ENCODE data around the gene CEP131.
"Not testable (repeated sequence)": the region's sequence is repeated elsewhere in the genome, so short reads cannot be mapped to it uniquely, and the experiment has no call there.

The CEP131 gene

DNA sequence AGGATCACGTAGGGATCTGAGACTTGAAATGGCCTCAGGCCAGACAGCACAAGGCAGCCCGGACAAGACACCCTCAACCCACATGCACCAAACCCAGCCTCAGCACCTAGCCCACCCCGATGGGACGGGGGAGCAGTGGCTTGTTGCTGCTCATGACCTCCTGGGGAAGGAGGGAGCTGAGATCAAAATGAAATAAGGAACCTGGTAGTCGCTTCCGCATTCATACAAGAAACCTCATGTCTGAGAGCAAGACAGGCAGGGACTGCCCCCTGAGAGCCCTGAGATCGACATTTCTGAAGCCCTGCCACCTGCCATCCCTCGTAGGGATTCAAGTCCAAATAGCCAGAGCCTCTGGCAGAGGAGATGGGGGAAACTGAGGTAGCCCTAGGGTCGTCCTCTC lies 5.7 kb upstream of the CEP131 start:
- Histone ChIP-seq H3K4ac (ENCODE audit: low read depth in 1 of 2, low read length in 2 of 2) (no peak overlapping the region), H2AK5ac (ENCODE audit: low read length, severe bottlenecking) (no peak overlapping the region), H4K8ac (ENCODE audit: low read length) (no peak overlapping the region), H3K4me2 (ENCODE audit: low read length, poor library complexity, severe bottlenecking) (no peak overlapping the region), H3K9ac (ENCODE audit: low read length) (no peak overlapping the region), H2BK15ac (ENCODE audit: low read depth, poor library complexity, severe bottlenecking) (no peak overlapping the region), H3K27ac (ENCODE audit: low read length, poor library complexity, severe bottlenecking) (no peak overlapping the region), H2BK5ac (ENCODE audit: low read depth, low read length, poor library complexity, severe bottlenecking) (no peak overlapping the region), H2BK120ac (ENCODE audit: low read depth, low read length) (no peak overlapping the region), H4K91ac (ENCODE audit: low read length) (no peak overlapping the region), H3K23ac (ENCODE audit: low read length in 2 of 2) (no peak overlapping the region), H3K14ac (ENCODE audit: low read length in 2 of 2) (no peak overlapping the region), H3K36me3 (ENCODE audit: control insufficient read depth in 1 of 2, insufficient read depth in 2 of 2, low read depth in 1 of 2, low read length in 2 of 2) (peaks cover 40 to 53% of the 10 kb centered on the region in 2 experiments), H2AFZ (ENCODE audit: low read depth, low read length) (no peak overlapping the region), H3K4me1 (ENCODE audit: control insufficient read depth, insufficient read depth, low read depth, low read length) (peaks cover 3% of the 10 kb centered on the region), H2BK12ac (ENCODE audit: low read length in 2 of 2) (no peak overlapping the region), H3K4me3 (ENCODE audit: insufficient read depth in 1 of 2, low read depth in 1 of 2, low read length in 2 of 2) (no peak overlapping the region), H3K79me1 (replicated peaks; ENCODE audit: low read length, poor library complexity, severe bottlenecking) (peaks cover 17% of the 10 kb centered on the region), H3K18ac (ENCODE audit: low read depth in 1 of 2, low read length in 2 of 2) (no peak overlapping the region), H3K9me3 (ENCODE audit: control insufficient read depth, low read length) (peaks cover 3% of the 10 kb centered on the region), H3K27me3 (ENCODE audit: control insufficient read depth in 1 of 2, insufficient read depth in 1 of 2, low read length in 2 of 2) (no peaks in the 10 kb centered on the region)
- WGBS: 93% methylated on average over 8 of the region's 9 CpGs
- DNase-seq: no peak

DNA sequence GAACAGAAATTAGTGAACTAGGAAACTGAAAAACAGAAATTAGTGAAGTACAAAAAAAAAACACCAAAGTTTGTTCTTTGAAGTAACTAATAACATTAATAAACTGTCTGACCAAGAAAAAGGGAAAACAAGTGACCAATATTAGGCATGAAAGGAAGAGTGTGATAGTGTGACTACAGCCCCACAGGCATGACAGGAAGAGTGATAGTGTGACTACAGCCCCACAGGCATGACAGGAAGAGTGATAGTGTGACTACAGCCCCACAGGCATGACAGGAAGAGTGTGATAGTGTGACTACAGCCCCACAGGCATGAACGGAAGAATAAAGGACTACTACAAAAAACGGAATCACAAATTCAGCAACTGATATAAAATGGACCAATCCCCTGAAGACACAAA lies 4.9 kb upstream of the CEP131 start:
- H2BK15ac ChIP-seq (ENCODE audit: low read depth, poor library complexity, severe bottlenecking); H2AFZ ChIP-seq (ENCODE audit: low read depth, low read length); H2BK120ac ChIP-seq (ENCODE audit: low read depth, low read length); H2BK12ac ChIP-seq (ENCODE audit: low read length in 2 of 2); H3K4ac ChIP-seq (ENCODE audit: low read depth in 1 of 2, low read length in 2 of 2); H4K91ac ChIP-seq (ENCODE audit: low read length); H3K9ac ChIP-seq (ENCODE audit: low read length); H3K4me1 ChIP-seq (ENCODE audit: control insufficient read depth, insufficient read depth, low read depth, low read length); H3K23ac ChIP-seq (ENCODE audit: low read length in 2 of 2); H3K9me3 ChIP-seq (ENCODE audit: control insufficient read depth, low read length); H3K79me1 ChIP-seq (replicated peaks; ENCODE audit: low read length, poor library complexity, severe bottlenecking); H2BK5ac ChIP-seq (ENCODE audit: low read depth, low read length, poor library complexity, severe bottlenecking); H3K4me2 ChIP-seq (ENCODE audit: low read length, poor library complexity, severe bottlenecking); H3K27me3 ChIP-seq (ENCODE audit: control insufficient read depth in 1 of 2, insufficient read depth in 1 of 2, low read length in 2 of 2); H3K14ac ChIP-seq (ENCODE audit: low read length in 2 of 2); H3K18ac ChIP-seq (ENCODE audit: low read depth in 1 of 2, low read length in 2 of 2); H4K8ac ChIP-seq (ENCODE audit: low read length); H2AK5ac ChIP-seq (ENCODE audit: low read length, severe bottlenecking); DNase-seq; H3K4me3 ChIP-seq (ENCODE audit: insufficient read depth in 1 of 2, low read depth in 1 of 2, low read length in 2 of 2); H3K27ac ChIP-seq (ENCODE audit: low read length, poor library complexity, severe bottlenecking): not testable (repeated sequence)
- H3K36me3 ChIP-seq (ENCODE audit: control insufficient read depth in 1 of 2, insufficient read depth in 2 of 2, low read depth in 1 of 2, low read length in 2 of 2): peaks cover 40 to 45% of the 10 kb centered on the region in 2 experiments
- no CpG with 5 or more reads among the region's 2 CpGs for WGBS

- DNase-seq: no peak
- H2BK5ac ChIP-seq (ENCODE audit: low read depth, low read length, poor library complexity, severe bottlenecking): no peak overlapping the region
- peaks cover 3% of the 10 kb centered on the region for H3K9me3 ChIP-seq (ENCODE audit: control insufficient read depth, low read length)
- no peak overlapping the region for H2BK12ac ChIP-seq (ENCODE audit: low read length in 2 of 2)
- H3K4ac ChIP-seq (ENCODE audit: low read depth in 1 of 2, low read length in 2 of 2): no peak overlapping the region
- H3K14ac ChIP-seq (ENCODE audit: low read length in 2 of 2): no peak overlapping the region
- no peak overlapping the region for H4K91ac ChIP-seq (ENCODE audit: low read length)
- H3K4me3 ChIP-seq (ENCODE audit: insufficient read depth in 1 of 2, low read depth in 1 of 2, low read length in 2 of 2): peak overlapping the region in 1 of 2 experiments; percentile 78
- peaks cover 22% of the 10 kb centered on the region for H3K79me1 ChIP-seq (replicated peaks; ENCODE audit: low read length, poor library complexity, severe bottlenecking)
- H3K4me2 ChIP-seq (ENCODE audit: low read length, poor library complexity, severe bottlenecking): peak overlapping the region; percentile 91
- H2AFZ ChIP-seq (ENCODE audit: low read depth, low read length): no peak overlapping the region
- H3K23ac ChIP-seq (ENCODE audit: low read length in 2 of 2): no peak overlapping the region
- H3K18ac ChIP-seq (ENCODE audit: low read depth in 1 of 2, low read length in 2 of 2): no peak overlapping the region
- no peak overlapping the region for H2BK120ac ChIP-seq (ENCODE audit: low read depth, low read length)
- peaks cover 11 to 21% of the 10 kb centered on the region in 2 experiments for H3K36me3 ChIP-seq (ENCODE audit: control insufficient read depth in 1 of 2, insufficient read depth in 2 of 2, low read depth in 1 of 2, low read length in 2 of 2)
- no peak overlapping the region for H2AK5ac ChIP-seq (ENCODE audit: low read length, severe bottlenecking)
- H4K8ac ChIP-seq (ENCODE audit: low read length): no peak overlapping the region
- no peaks in the 10 kb centered on the region for H3K27me3 ChIP-seq (ENCODE audit: control insufficient read depth in 1 of 2, insufficient read depth in 1 of 2, low read length in 2 of 2)
- WGBS: 74% methylated on average over 11 of the region's 11 CpGs
- peak overlapping the region; percentile 79 for H3K9ac ChIP-seq (ENCODE audit: low read length)
- peaks cover 21% of the 10 kb centered on the region for H3K4me1 ChIP-seq (ENCODE audit: control insufficient read depth, insufficient read depth, low read depth, low read length)
- H2BK15ac ChIP-seq (ENCODE audit: low read depth, poor library complexity, severe bottlenecking): no peak overlapping the region
- H3K27ac ChIP-seq (ENCODE audit: low read length, poor library complexity, severe bottlenecking): no peak overlapping the region
Measured at GRCh38 chr17:81223762-81224130, 981 bp upstream of the CEP131 start.

DNA sequence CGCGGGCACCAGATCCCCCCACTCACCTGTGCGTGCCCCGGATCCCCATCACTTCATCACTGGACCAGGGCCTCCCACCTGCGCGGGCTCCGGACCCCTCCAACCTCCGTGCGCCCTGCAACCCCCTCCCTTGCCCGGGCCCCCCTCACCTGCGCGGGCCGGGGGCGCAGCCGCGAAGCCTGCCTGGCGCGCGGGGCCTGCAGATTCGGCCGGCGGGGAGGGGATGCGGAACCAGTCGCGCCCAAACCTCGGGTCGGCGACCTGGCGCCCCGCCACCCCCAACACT lies 202 bp downstream of the CEP131 start:
- peaks cover 3% of the 10 kb centered on the region for H3K9me3 ChIP-seq (ENCODE audit: control insufficient read depth, low read length)
- H4K91ac ChIP-seq (ENCODE audit: low read length): peak overlapping the region; percentile 52
- H3K27ac ChIP-seq (ENCODE audit: low read length, poor library complexity, severe bottlenecking): no peak overlapping the region
- peaks cover 29% of the 10 kb centered on the region for H3K79me1 ChIP-seq (replicated peaks; ENCODE audit: low read length, poor library complexity, severe bottlenecking)
- H4K8ac ChIP-seq (ENCODE audit: low read length): peak overlapping the region; percentile 61
- H3K4ac ChIP-seq (ENCODE audit: low read depth in 1 of 2, low read length in 2 of 2): peak overlapping the region in 1 of 2 experiments; percentile 42
- H2BK15ac ChIP-seq (ENCODE audit: low read depth, poor library complexity, severe bottlenecking): no peak overlapping the region
- H3K27me3 ChIP-seq (ENCODE audit: control insufficient read depth in 1 of 2, insufficient read depth in 1 of 2, low read length in 2 of 2): no peaks in the 10 kb centered on the region
- H3K14ac ChIP-seq (ENCODE audit: low read length in 2 of 2): peak overlapping the region in 1 of 2 experiments; percentile 93
- H3K4me1 ChIP-seq (ENCODE audit: control insufficient read depth, insufficient read depth, low read depth, low read length): peaks cover 21% of the 10 kb centered on the region
- H2BK12ac ChIP-seq (ENCODE audit: low read length in 2 of 2): no peak overlapping the region
- peak overlapping the region; percentile 79 for H3K9ac ChIP-seq (ENCODE audit: low read length)
- H3K36me3 ChIP-seq (ENCODE audit: control insufficient read depth in 1 of 2, insufficient read depth in 2 of 2, low read depth in 1 of 2, low read length in 2 of 2): peaks cover under 1 to 23% of the 10 kb centered on the region in 2 experiments
- under 1% methylated on average over 25 of the region's 30 CpGs for WGBS
- no peak for DNase-seq
- H2AFZ ChIP-seq (ENCODE audit: low read depth, low read length): peak overlapping the region; percentile 95
- peak overlapping the region; percentile 52 for H2BK120ac ChIP-seq (ENCODE audit: low read depth, low read length)
- H3K23ac ChIP-seq (ENCODE audit: low read length in 2 of 2): peak overlapping the region in 1 of 2 experiments; percentile 23
- no peak overlapping the region for H2BK5ac ChIP-seq (ENCODE audit: low read depth, low read length, poor library complexity, severe bottlenecking)
- peak overlapping the region; percentile 85 to 93 for H3K4me3 ChIP-seq (ENCODE audit: insufficient read depth in 1 of 2, low read depth in 1 of 2, low read length in 2 of 2)
- peak overlapping the region; percentile 69 for H3K4me2 ChIP-seq (ENCODE audit: low read length, poor library complexity, severe bottlenecking)
- peak overlapping the region; percentile 25 to 59 for H3K18ac ChIP-seq (ENCODE audit: low read depth in 1 of 2, low read length in 2 of 2)
- H2AK5ac ChIP-seq (ENCODE audit: low read length, severe bottlenecking): no peak overlapping the region
